ENCODE results near the gene PDGFD.
A peak's percentile ranks its signal among the peaks of the same experiment; 100 is the strongest.

The PDGFD gene

DNA sequence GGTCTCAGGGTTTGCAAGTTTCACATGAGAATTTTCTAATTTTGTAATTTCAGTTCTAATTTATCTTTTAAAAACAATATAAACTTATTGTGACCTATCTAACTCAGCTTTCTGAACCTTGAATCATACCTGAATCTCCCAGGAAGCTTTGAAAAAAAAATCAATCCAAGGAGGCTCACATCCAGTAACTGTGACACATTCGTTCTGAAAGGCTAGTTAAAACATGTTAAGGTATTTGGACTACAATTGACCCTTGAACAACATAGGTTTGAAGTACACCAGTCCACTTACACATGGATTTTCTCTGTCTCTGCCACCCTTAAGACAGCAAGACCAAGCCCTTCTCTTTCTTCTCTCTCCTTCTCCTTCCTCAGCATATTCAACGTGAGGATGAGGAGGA lies 87.5 kb downstream of the PDGFD start:
- peak; percentile 87 for DNase-seq (ENCODE audit: low read depth)
- no peak overlapping the region for H3K4me3 ChIP-seq (ENCODE audit: low read length)
- no peak for TF ChIP-seq CTCF (IDR thresholded peaks at IDR 0.05; ENCODE audit: insufficient read depth, low read depth, low read length, missing control alignments)

DNA sequence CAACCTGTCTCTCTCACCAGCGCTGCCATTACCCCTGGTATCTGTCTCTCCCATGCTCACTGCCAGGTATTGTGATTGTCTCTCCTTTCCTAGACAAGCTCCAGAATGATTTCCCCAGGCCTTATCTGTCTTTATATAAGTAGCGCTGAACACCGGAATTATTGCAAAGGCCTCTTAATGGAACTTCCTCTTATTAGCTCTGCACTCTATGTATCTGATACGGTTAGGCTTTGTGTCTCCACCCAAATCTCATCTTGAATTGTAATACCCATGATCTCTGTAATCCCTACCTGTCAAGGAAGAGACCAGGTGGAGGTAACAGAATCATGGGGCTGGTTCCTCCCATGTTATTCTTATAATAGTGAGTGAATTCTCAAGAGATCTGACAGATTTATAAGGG lies 88.2 kb downstream of the PDGFD start:
- H3K4me3 ChIP-seq (ENCODE audit: low read length), result no peak overlapping the region

GRCh38 chr11:104075091-104075490 lies 88.9 kb downstream of the PDGFD start:
- H3K4me3 ChIP-seq (ENCODE audit: low read length), result no peak overlapping the region
- TF ChIP-seq CTCF (IDR thresholded peaks at IDR 0.05; ENCODE audit: insufficient read depth, low read depth, low read length, missing control alignments), result no peak
- no peak for DNase-seq (ENCODE audit: low read depth)

More for the DNA sequence above, 88.2 kb downstream of the PDGFD start:
- no peak for DNase-seq (ENCODE audit: low read depth)
- no peak for TF ChIP-seq CTCF (IDR thresholded peaks at IDR 0.05; ENCODE audit: insufficient read depth, low read depth, low read length, missing control alignments)

DNA sequence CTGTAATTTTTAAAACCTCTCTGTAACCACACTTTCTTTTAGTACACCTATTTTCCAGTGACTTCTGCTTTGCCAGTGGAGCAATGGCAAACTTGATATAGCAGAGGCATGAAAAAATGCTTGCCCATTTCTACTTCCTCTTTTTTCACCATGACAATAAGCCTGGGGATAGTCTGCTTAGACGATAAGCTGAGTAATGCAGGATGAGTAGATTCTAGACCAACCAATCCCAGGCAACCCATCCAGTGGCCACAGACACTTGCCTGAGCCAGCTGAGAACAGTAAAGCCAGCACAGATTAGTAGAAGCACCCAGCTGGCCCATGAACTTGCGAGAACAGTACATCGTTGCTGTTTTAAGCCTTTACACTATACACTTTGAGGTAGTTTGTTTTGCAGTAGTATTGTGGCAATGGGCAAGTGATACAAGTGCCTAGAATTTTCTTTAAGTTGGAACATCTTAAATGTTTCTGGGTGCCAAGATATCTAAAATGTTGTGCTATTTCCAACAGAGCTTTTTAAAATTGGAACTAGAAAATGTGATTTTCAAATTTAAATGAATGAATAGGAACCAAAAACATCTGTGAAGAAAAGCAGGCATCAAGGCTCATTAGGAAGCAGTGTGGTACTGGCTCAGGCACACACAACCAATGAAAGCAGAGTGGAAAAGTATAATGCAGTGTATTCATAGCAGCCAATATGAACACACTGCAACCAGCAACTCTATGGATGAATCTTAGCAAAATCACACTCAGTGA lies 89.8 kb downstream of the PDGFD start:
- no peak overlapping the region for H3K4me3 ChIP-seq (ENCODE audit: low read length)
- DNase-seq (ENCODE audit: low read depth), result peak; percentile 87
- TF ChIP-seq CTCF (IDR thresholded peaks at IDR 0.05; ENCODE audit: insufficient read depth, low read depth, low read length, missing control alignments), result no peak

GRCh38 chr11:104067534-104067933 lies 96.4 kb downstream of the PDGFD start:
- TF ChIP-seq CTCF (IDR thresholded peaks at IDR 0.05; ENCODE audit: insufficient read depth, low read depth, low read length, missing control alignments), result no peak
- no peak for DNase-seq (ENCODE audit: low read depth)
- no peak overlapping the region for H3K4me3 ChIP-seq (ENCODE audit: low read length)

- no peak for TF ChIP-seq CTCF (IDR thresholded peaks at IDR 0.05; ENCODE audit: insufficient read depth, low read depth, low read length, missing control alignments)
- no peak for DNase-seq (ENCODE audit: low read depth)
- H3K4me3 ChIP-seq (ENCODE audit: low read length), result no peak overlapping the region
These were observed 99.8 kb downstream of the PDGFD start for GRCh38 chr11:104064034-104064630.

Measured in epithelial cell of esophagus (primary cell).